Esophagus muscularis mucosa (tissue), 3 donors: ENCODE measurements around the gene IQCC.

Source experiments
- CTCF ChIP-seq, 3 experiments: fragments of 200-600 bp in 2 of 3; fragments of 450-650 bp in 1 of 3; sonication (generic) in 2 of 3; IDR thresholded peaks; one replicate each; pipeline ENCODE4 v1.5.1; 2017 to 2019; ENCODE audit warnings: antibody characterized with exemption in 3 of 3, mild to moderate bottlenecking in 2 of 3, moderate library complexity in 1 of 3
- EP300 ChIP-seq: sonication (generic); formaldehyde crosslinking; IDR thresholded peaks from one replicate; pipeline ENCODE4 v1.6.1; 2017; ENCODE audit warnings: antibody characterized with exemption

DNA sequence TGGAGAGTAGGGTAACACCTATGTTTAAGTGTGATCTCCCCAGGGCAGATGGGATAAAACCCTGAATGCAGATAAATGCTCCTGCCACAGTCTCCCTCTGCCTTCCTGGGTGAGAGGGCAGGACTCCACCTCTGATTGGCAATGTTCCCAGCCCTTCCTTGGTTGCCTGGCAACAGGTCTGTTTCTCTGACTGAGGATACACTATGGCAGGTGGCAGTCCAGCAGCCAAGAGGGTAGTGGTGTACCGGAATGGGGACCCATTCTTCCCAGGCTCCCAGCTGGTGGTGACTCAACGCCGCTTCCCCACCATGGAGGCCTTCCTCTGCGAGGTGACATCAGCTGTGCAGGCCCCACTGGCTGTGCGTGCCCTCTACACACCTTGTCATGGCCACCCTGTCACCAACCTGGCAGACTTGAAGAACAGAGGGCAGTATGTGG is 3.4 kb downstream of the IQCC start, which contains the start of gene DCDC2B:
- TF ChIP-seq CTCF (IDR thresholded peaks at IDR 0.05) (no peak), EP300 (no peak)
